ENCODE data around the gene ASTL. TPM values are rescaled to one million over a fixed set of nuclear protein-coding genes. Genes with fewer than 3 reads are reported as not detected.

ASTL gene
- total and polyA plus RNA-seq, 12 donors: 0.16 TPM; not detected in 11

- Histone ChIP-seq H3K4me3 (no peak overlapping the region), H3K4me1 (peaks cover 22 to 72% (median 41%) of the 10 kb centered on the region in 9 donors), H3K27me3 (no peaks in the 10 kb centered on the region), H3K27ac (peak overlapping the region in 1 of 10 donors; percentile 71), H3K9me3 (peaks cover 0 to 15% (median 8%) of the 10 kb centered on the region in 11 donors), H3K36me3 (no peaks in the 10 kb centered on the region)
- no peak for DNase-seq
- 94 to 97% methylated on average over 3 of the region's 3 CpGs for WGBS, 2 donors
- no peak for TF ChIP-seq CTCF (IDR thresholded peaks at IDR 0.05)
- no peak for ATAC-seq
- intact Hi-C loops (cut with DNase I): no loop called here
Measured at GRCh38 chr2:96105152-96105915, 33.0 kb downstream of the ASTL start.

GRCh38 chr2:96104487-96104861, 33.8 kb downstream of the ASTL start:
- no peak overlapping the region for H3K4me3 ChIP-seq
- peaks cover 0 to 15% (median 8%) of the 10 kb centered on the region in 11 donors for H3K9me3 ChIP-seq
- no peak for TF ChIP-seq CTCF (IDR thresholded peaks at IDR 0.05)
- DNase-seq: no peak
- ATAC-seq: no peak
- peak overlapping the region in 8 of 10 donors; percentile 47 to 71 (median 65) for H3K27ac ChIP-seq
- H3K4me1 ChIP-seq: peaks cover 18 to 72% (median 43%) of the 10 kb centered on the region in 9 donors
- intact Hi-C loops (cut with DNase I): no loop called here
- 87 to 90% methylated on average over 6 of the region's 6 CpGs for WGBS, 2 donors
- no peaks in the 10 kb centered on the region for H3K27me3 ChIP-seq
- H3K36me3 ChIP-seq: no peaks in the 10 kb centered on the region

GRCh38 chr2:96103761-96104486, 34.4 kb downstream of the ASTL start:
- H3K27me3 ChIP-seq: no peaks in the 10 kb centered on the region
- DNase-seq: peak; percentile 45 to 54
- intact Hi-C loops (cut with DNase I): no loop called here
- WGBS, 2 donors: 24% methylated on average over 6 of the region's 6 CpGs
- peak overlapping the region in 8 of 10 donors; percentile 47 to 71 (median 65) for H3K27ac ChIP-seq
- peaks cover 17 to 72% (median 43%) of the 10 kb centered on the region in 9 donors for H3K4me1 ChIP-seq
- H3K36me3 ChIP-seq: no peaks in the 10 kb centered on the region
- peak; percentile 16 to 67 (median 34) for ATAC-seq
- H3K9me3 ChIP-seq: peaks cover 0 to 15% (median 8%) of the 10 kb centered on the region in 11 donors
- H3K4me3 ChIP-seq: no peak overlapping the region
- TF ChIP-seq CTCF (IDR thresholded peaks at IDR 0.05): no peak

GRCh38 chr2:96103187-96103601, 35.1 kb downstream of the ASTL start:
- no peaks in the 10 kb centered on the region for H3K36me3 ChIP-seq
- peaks cover 17 to 72% (median 43%) of the 10 kb centered on the region in 9 donors for H3K4me1 ChIP-seq
- no peak for TF ChIP-seq CTCF (IDR thresholded peaks at IDR 0.05)
- DNase-seq (no peak), ATAC-seq (no peak)
- no peaks in the 10 kb centered on the region for H3K27me3 ChIP-seq
- intact Hi-C loops (cut with DNase I): no loop called here
- H3K27ac ChIP-seq: peak overlapping the region in 7 of 10 donors; percentile 10 to 64 (median 37)
- no peak overlapping the region for H3K4me3 ChIP-seq
- peaks cover 0 to 15% (median 8%) of the 10 kb centered on the region in 11 donors for H3K9me3 ChIP-seq
- 85 to 88% methylated on average over 8 of the region's 8 CpGs for WGBS, 2 donors

All from heart right ventricle (tissue), 16 donors.